DOHH2 (cell line): ENCODE results near the gene KCNK7.

Experiments used
- CTCF ChIP-seq: fragments of 200-600 bp; sonication (generic); IDR thresholded peaks from one replicate; pipeline ENCODE4 v1.5.1; 2014; ENCODE audit warnings: antibody characterized with exemption, mild to moderate bottlenecking, low read depth, low read length; ENCODE audit not compliant: poor library complexity, severe bottlenecking
- EZH2phosphoT487 ChIP-seq: fragments of 200-600 bp; sonication (generic); IDR thresholded peaks from 2 replicates; pipeline ENCODE4 v1.6.1; 2017; ENCODE audit warnings: borderline replicate concordance, mild to moderate bottlenecking, antibody characterized with exemption, low read length, moderate library complexity, mixed read lengths

DNA sequence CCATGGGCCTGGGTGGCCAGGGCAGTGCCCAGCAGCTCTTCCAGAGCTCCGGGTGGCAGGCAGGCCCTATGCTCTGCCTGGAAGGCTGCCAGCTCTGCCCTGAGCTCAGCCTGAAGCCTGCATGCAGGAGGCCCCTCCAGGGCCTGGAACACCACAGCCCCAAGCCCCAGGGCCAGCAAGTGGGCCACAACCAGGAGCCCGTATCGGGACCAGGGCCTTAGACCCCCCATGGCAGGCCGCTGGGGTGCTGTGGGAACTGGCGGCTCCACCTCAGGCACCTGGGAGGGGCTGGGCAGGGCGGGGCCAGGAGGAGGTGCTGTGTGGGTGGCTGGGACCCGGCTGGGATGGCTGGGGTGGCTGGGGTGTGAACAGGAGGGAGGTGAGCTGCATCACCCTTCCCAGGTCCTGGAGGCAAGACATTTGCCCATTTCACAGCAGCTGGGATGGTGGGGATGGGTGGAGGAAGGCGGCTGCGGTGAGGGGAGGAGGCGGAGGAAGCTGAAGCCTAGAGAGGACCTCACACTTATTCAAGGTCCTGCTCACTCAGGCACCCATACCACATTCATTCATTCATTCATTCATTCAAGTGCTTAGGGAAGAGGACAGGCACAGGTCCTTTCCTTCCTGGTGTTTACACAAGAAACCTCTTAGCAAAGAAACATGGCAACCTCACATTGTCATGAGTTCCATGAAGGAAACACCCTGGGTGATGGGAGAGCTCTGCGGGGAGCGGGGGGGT lies at the start of gene KCNK7:
- TF ChIP-seq CTCF (no peak), EZH2phosphoT487 (no peak)
